DND-41 (cell line): Measurements from ENCODE around the gene RTN4RL1.
"Not testable (repeated sequence)": the region's sequence is repeated elsewhere in the genome, so short reads cannot be mapped to it uniquely, and the experiment has no call there.

Experiments used
- ATAC-seq: fragments of 200-7000 bp; cut with Tn5 transposase; 3 replicates; pipeline ENCODE4 v1.9.1; 2021; ENCODE audit warnings: low read depth; ENCODE audit not compliant: insufficient read depth
- DNase-seq: peaks from one replicate; pipeline ENCODE4 v3.0.0-alpha.2; 2020
- H2AFZ ChIP-seq: 2 replicates; pipeline ENCODE4 v1.6.0; 2012; ENCODE audit warnings: low read depth, low read length
- H3K27ac ChIP-seq: 2 replicates; pipeline ENCODE4 v1.5.1; 2012; ENCODE audit warnings: low read length, inconsistent platforms
- H3K27me3 ChIP-seq: fragments of 200-600 bp; sonication (generic); 2 replicates; pipeline ENCODE4 v1.6.0; 2012; ENCODE audit warnings: low read length, mild to moderate bottlenecking, inconsistent platforms; ENCODE audit not compliant: insufficient read depth, poor library complexity
- H3K36me3 ChIP-seq: 2 replicates; pipeline ENCODE4 v1.5.1; 2012; ENCODE audit warnings: low read length, inconsistent platforms; ENCODE audit not compliant: insufficient read depth
- H3K4me1 ChIP-seq: 2 replicates; pipeline ENCODE4 v1.5.1; 2012; ENCODE audit warnings: mild to moderate bottlenecking, low read length; ENCODE audit not compliant: insufficient read depth
- H3K4me2 ChIP-seq: 2 replicates; pipeline ENCODE4 v1.6.0; 2012; ENCODE audit warnings: mild to moderate bottlenecking, moderate library complexity, low read length, inconsistent platforms; ENCODE audit not compliant: insufficient read depth
- H3K4me3 ChIP-seq, 2 experiments: fragments of 200-600 bp in 1 of 2; shearing (Covaris generic) in 1 of 2; 2 replicates each; pipeline ENCODE4 v1.5.1; 2012 to 2016; ENCODE audit warnings: inconsistent platforms in 2 of 2, low read length in 2 of 2, mild to moderate bottlenecking in 2 of 2, low read depth in 1 of 2, moderate library complexity in 1 of 2
- H3K79me2 ChIP-seq: 2 replicates; pipeline ENCODE4 v1.6.0; 2012; ENCODE audit warnings: low read length, inconsistent platforms; ENCODE audit not compliant: insufficient read depth
- H3K9ac ChIP-seq: 2 replicates; pipeline ENCODE4 v1.6.0; 2012; ENCODE audit warnings: low read depth, mild to moderate bottlenecking, inconsistent platforms, low read length, moderate library complexity
- H3K9me3 ChIP-seq: 2 replicates; pipeline ENCODE4 v1.5.1; 2012; ENCODE audit warnings: low read length, moderate library complexity, mild to moderate bottlenecking, inconsistent platforms; ENCODE audit not compliant: insufficient read depth, severe bottlenecking
- H4K20me1 ChIP-seq: 2 replicates; pipeline ENCODE4 v1.6.0; 2012; ENCODE audit warnings: low read length; ENCODE audit not compliant: insufficient read depth
- EZH2 ChIP-seq: IDR thresholded peaks from 3 replicates; pipeline ENCODE4 v1.6.1; 2012; ENCODE audit warnings: borderline replicate concordance, low read depth, mild to moderate bottlenecking, moderate library complexity, low read length, inconsistent platforms; ENCODE audit not compliant: severe bottlenecking
- TF ChIP-seq, protein P1 (sequence below): IDR thresholded peaks from 2 replicates; pipeline ENCODE4 v1.5.1; 2012; ENCODE audit warnings: borderline replicate concordance, low read length, moderate library complexity, mild to moderate bottlenecking; ENCODE audit not compliant: poor library complexity, severe bottlenecking; ENCODE audit errors: extremely low read depth

RTN4RL1 gene

DNA sequence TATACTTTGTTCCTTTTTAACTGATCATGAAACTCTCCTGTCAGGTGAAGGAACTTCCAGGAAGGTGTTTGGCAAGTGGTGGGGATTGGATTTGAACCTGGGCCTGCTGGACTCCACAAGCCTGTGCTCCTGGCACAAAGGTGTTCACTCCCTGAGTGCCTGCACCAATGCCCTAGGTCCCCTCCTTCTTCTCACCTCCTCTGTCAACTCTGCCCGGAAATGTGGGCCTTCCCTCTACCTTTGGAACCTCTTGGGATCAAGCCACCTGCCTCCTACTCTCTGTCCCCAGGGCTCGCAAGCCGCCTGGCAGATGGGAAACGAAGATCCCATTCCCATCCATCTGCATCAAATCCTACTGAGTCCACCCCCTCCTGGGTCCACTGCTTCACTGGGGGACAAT, 40.0 kb downstream of the RTN4RL1 start:
- Histone ChIP-seq H3K4me3 (no peak overlapping the region), H3K4me2 (no peak overlapping the region), H3K27me3 (no peaks in the 10 kb centered on the region), H3K9me3 (no peaks in the 10 kb centered on the region), H3K79me2 (no peaks in the 10 kb centered on the region), H3K9ac (no peak overlapping the region), H4K20me1 (no peaks in the 10 kb centered on the region), H3K36me3 (no peaks in the 10 kb centered on the region), H3K27ac (no peak overlapping the region), H3K4me1 (no peaks in the 10 kb centered on the region), H2AFZ (no peak overlapping the region)
- ATAC-seq (no peak), DNase-seq (no peak)
- TF ChIP-seq, protein P1, sequence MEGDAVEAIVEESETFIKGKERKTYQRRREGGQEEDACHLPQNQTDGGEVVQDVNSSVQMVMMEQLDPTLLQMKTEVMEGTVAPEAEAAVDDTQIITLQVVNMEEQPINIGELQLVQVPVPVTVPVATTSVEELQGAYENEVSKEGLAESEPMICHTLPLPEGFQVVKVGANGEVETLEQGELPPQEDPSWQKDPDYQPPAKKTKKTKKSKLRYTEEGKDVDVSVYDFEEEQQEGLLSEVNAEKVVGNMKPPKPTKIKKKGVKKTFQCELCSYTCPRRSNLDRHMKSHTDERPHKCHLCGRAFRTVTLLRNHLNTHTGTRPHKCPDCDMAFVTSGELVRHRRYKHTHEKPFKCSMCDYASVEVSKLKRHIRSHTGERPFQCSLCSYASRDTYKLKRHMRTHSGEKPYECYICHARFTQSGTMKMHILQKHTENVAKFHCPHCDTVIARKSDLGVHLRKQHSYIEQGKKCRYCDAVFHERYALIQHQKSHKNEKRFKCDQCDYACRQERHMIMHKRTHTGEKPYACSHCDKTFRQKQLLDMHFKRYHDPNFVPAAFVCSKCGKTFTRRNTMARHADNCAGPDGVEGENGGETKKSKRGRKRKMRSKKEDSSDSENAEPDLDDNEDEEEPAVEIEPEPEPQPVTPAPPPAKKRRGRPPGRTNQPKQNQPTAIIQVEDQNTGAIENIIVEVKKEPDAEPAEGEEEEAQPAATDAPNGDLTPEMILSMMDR, result no peak
- TF ChIP-seq EZH2, result no peak

DNA sequence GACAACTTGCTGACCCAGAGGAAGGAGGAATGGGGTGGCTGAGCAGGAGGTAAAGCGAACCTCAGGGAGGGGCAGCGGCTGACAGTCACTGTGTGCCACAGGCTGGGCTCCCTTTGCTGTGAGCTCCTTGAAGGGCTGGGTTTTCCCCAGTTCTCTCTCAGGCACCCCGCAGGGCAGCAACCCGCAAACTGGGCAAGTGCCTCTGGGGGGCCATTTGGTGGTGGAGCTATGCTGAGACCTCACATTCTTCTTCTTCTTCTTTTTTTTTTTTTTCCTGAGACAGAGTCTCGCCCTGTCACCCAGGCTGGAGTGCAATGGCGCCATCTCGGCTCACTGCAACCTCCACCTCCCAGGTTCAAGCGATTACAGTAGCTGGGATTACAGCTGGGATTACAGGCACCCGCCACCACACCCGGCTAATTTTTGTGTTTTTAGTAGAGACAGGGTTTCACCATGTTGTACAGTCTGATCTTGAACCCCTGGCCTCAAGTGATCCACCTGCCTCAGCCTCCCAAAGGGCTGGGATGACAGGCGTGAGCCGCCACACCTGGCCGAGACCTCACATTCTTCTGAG, 42.3 kb downstream of the RTN4RL1 start:
- not testable (repeated sequence) for H3K9ac ChIP-seq, H4K20me1 ChIP-seq, H3K36me3 ChIP-seq, H2AFZ ChIP-seq, H3K4me3 ChIP-seq, H3K79me2 ChIP-seq, DNase-seq, H3K4me2 ChIP-seq, H3K9me3 ChIP-seq, H3K27me3 ChIP-seq, H3K4me1 ChIP-seq, H3K27ac ChIP-seq, ATAC-seq

DNA sequence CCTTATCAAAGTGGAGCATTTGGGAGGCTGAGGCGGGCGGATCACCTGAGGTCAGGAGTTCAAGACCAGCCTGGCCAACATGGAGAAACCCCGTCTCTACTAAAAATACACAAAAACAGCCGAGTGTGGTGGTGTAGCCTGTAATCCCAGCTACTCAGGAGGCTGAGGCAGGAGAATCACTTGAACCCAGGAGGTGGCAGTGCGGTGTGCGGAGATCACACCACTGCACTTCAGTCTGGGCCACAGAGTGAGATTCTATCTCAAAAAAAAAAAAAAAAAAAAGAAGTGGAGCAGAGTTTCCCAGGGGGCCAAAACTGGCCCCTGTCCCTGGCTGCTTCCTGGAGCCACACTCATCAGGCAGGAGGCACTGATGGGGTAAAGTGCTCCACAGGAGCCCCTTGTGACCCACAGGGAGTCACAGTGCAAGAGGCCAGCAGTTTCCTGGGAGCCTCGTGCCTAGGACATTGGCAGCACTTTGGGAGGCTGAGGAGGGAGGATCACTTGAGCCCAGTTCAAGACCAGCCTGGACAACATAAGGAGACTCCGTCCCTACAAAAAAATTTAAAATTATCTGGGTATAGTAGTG, 44.4 kb downstream of the RTN4RL1 start:
- Histone ChIP-seq H3K79me2 (no peaks in the 10 kb centered on the region), H3K9me3 (no peaks in the 10 kb centered on the region), H3K4me2 (no peak overlapping the region), H3K27me3 (no peaks in the 10 kb centered on the region), H4K20me1 (no peaks in the 10 kb centered on the region), H2AFZ (no peak overlapping the region), H3K36me3 (no peaks in the 10 kb centered on the region), H3K4me1 (no peaks in the 10 kb centered on the region), H3K4me3 (no peak overlapping the region), H3K27ac (no peak overlapping the region), H3K9ac (no peak overlapping the region)
- DNase-seq (no peak), ATAC-seq (no peak)
- TF ChIP-seq EZH2, result no peak
- TF ChIP-seq, protein P1, result no peak

DNA sequence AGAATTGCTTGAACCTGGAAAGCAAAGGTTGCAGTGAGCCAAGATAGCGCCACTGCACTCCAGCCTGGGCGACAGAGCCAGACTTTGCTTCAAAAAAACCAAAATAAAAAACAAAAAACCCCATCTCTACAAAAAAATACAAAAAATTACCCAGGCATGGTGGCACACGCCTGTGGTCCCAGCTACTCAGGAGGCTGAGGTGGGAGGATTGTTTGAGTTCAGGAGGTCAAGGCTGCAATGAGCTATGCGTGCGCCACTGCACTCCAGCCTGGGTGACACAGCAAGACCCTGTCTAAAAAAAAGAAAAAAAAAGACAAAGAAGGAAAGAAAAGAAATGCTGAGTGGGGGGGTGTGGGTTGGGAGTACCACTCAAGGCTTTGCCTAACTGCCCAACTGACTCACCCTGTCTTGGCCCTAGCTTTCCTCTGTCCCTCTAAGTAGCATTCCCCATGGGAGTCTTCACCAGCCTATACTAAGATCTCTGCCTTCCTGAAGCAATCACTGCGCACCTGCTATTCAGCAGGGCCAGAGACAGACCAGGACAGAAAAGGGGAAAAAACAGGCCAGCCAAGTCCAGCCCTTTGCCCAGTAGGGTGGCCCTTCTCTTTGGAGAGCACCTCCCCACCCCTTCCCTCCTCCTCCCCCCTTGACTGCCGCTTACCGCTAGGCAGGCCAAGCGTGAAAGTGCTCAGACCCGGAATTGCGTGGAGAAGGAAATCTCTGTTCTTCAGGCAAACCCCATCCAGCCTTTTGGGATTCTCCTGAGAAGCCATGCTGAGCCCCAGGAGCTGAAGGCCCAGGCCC, 45.8 kb downstream of the RTN4RL1 start:
- H2AFZ ChIP-seq, result no peak overlapping the region
- no peaks in the 10 kb centered on the region for H3K9me3 ChIP-seq
- H3K4me3 ChIP-seq, result no peak overlapping the region
- H3K36me3 ChIP-seq, result no peaks in the 10 kb centered on the region
- H3K27me3 ChIP-seq, result no peaks in the 10 kb centered on the region
- no peak overlapping the region for H3K27ac ChIP-seq
- no peak overlapping the region for H3K9ac ChIP-seq
- H4K20me1 ChIP-seq, result no peaks in the 10 kb centered on the region
- no peak for ATAC-seq
- no peak overlapping the region for H3K4me2 ChIP-seq
- DNase-seq, result no peak
- no peak for TF ChIP-seq EZH2
- TF ChIP-seq, protein P1, result no peak
- no peaks in the 10 kb centered on the region for H3K79me2 ChIP-seq
- no peaks in the 10 kb centered on the region for H3K4me1 ChIP-seq
